Subcutaneous adipose tissue (tissue), 4 donors: Measurements from ENCODE around the gene ATP13A4. TPM values are rescaled to one million over a fixed set of nuclear protein-coding genes. Genes with fewer than 3 reads are reported as not detected.

Experiments used
- total RNA-seq, 4 donors: library from RNA; depleted of rRNA; stranded (reverse); fragments of >200 nt; gene quantifications; one replicate each; pipeline ENCODE4 v1.1.0, GENCODE V29; 2016
- TF ChIP-seq, protein P1 (sequence below): fragments of 450-650 bp; IDR thresholded peaks from one replicate; pipeline ENCODE4 v1.5.1; 2016; ENCODE audit warnings: low read depth, mild to moderate bottlenecking, control low read depth, antibody characterized with exemption, moderate library complexity

Gene ATP13A4
- total RNA-seq, 4 donors from 2014 or later, result 0.66 to 1.2 TPM; not detected in 2

DNA sequence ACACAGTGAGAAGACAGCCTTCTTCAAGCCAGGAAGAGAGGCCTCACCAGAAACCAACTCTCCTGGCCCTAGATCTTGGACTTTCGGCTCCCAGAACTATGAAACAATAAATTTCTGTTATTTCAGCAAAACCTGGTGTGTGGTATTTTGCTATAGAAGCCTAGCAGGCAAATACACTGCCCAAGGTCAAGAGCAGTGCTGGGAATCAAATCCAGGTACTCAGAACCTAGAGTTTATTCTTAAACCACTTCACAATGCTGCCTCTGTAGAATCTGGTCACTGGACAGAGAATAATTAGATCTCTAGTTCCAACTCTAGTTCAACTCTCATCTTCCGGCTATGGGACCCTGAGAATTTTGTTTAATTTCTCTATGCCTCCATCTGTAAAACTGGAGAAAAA is 46.6 kb downstream of the ATP13A4 start:
- TF ChIP-seq, protein P1, sequence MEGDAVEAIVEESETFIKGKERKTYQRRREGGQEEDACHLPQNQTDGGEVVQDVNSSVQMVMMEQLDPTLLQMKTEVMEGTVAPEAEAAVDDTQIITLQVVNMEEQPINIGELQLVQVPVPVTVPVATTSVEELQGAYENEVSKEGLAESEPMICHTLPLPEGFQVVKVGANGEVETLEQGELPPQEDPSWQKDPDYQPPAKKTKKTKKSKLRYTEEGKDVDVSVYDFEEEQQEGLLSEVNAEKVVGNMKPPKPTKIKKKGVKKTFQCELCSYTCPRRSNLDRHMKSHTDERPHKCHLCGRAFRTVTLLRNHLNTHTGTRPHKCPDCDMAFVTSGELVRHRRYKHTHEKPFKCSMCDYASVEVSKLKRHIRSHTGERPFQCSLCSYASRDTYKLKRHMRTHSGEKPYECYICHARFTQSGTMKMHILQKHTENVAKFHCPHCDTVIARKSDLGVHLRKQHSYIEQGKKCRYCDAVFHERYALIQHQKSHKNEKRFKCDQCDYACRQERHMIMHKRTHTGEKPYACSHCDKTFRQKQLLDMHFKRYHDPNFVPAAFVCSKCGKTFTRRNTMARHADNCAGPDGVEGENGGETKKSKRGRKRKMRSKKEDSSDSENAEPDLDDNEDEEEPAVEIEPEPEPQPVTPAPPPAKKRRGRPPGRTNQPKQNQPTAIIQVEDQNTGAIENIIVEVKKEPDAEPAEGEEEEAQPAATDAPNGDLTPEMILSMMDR, result no peak

DNA sequence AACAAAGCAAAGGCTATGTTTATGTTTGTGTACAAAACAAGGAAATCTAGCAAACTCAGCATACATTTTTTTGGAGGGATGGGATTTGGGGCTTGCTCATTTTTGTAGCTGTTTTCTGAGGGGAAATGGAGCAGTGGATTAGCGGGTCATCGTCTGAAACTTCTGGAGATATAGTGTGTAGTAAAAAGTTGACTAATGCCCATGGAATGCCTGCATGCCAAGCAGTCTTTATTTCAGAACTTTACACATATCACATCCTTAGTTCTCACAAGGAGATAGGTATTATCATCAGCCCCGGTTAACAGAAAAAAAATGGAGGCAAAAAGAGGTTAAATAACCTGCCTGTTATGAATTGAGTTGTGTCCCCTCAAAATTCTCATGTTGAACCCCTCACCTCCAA is 47.1 kb downstream of the ATP13A4 start:
- TF ChIP-seq, protein P1, result no peak

DNA sequence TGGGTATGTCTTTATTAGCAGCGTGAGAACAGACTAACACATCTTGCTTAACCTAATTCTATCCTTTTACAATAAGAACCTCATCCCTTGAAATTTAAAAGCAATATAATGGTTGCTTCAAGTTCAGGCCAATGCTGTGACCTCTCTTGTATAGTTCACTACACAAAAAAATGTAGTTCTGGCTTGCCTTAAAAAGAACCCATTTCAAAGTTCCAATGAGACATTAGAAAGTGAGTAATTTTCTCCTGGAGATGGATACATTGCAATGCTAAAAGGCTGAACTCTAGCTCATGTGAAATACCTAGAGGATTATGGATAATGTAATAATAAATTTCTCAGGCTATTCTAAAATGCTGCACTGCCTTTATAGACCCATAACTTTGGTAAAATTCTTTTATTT is 47.8 kb downstream of the ATP13A4 start:
- TF ChIP-seq, protein P1, result no peak

DNA sequence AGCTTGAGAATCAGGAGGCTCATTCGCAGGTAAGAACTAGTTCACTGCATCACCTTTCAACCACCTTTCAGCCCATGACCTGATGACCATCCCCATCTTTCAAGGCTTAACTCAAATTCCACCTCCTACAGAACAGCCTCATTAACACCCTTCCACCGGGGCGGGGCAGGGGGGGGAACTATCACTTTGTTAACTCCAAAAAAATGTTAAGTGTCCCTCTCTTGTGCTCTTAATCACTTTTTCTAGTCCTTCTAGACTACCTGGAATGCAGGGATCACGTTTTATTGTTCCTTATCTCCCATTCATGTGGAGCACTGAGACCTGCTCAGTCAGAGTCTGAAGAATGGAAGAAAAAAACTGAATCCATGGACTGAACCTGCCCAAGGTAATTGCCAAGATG is 51.8 kb downstream of the ATP13A4 start:
- TF ChIP-seq, protein P1, result no peak

DNA sequence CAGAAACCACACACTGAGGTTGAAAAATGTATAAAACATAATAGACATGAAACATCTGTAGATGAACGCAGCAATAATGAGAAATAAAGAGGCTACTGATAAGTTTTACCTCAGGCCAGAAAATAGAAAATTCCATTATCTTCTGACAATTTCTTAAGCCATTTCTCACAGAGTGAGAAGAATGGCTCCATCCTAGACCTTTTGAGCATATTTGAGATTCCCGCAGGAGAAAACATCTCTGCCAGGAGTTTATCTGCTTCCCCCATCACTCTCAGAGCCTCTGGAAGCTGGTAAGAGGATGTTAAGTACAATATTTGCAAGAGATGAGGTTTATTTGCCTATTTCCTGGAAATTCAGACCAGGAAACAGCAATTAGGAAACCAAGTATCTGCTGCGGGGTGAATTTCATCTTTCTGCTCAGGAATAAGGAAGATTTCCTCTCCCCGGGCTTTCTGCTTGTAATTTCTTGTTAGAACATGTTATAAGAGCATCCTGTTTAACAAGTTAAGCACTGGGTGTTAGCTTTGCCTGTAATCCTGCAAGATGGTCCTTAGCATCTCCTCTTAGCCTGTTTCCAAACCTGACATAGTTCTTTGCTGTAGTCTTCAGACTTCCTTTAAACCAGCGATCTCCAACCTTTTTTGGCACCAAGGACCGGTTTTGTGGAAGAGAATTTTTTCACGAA is 54.8 kb downstream of the ATP13A4 start:
- TF ChIP-seq, protein P1, result no peak

DNA sequence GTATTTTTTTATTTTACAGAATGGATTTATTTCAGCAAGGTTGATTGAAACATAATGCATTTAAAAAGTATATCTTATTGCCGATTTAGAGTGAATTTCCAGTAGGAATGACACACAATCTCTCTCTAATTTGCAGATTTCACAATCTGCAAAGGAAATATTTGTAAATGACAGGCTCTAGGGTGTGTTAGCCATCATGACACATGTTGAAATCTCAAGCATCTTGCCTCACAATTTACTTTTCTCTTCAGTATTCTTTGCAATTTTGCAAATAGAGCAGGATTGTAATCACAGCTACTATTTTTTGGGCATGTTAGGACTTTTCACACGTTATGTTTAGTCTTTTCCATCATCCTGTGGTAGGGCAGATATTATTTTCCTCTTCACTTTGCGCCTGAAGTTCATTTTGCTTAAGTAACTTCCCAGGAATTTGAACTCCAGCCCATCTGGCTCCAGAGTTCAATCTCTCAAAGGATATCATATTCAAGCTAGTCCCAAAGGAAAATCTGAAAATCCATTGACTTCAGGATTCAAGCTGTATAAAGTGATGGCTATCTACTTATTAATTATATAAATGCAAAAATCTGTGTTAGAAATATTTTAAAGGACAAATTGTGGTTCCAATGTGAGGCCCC is 55.4 kb downstream of the ATP13A4 start:
- TF ChIP-seq, protein P1, result no peak

DNA sequence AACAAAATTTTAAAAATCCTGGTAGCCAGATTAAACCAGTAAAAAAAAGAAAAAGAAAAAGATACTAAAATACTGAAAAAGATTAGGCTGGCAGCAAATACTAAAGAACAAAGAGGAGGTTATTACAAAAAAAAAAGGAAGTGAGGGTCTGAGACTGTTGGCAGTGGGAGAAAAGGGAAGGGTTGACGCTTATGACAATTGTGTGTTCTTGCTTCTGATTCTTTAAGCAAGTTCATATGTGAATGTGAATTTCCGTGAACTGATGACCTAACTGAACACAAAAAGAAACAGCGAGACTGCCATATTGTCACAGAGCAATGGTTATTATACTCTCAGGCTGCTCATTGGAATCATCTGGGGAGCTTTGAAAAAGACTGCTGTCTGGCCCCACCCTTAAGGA is 56.5 kb downstream of the ATP13A4 start:
- TF ChIP-seq, protein P1, result no peak
